GM10266 (cell line): Measurements from ENCODE around the gene ZDHHC16.
"Not testable (repeated sequence)": the region's sequence is repeated elsewhere in the genome, so short reads cannot be mapped to it uniquely, and the experiment has no call there.

Source experiments
- DNase-seq: peaks from one replicate; pipeline ENCODE4 v3.0.0; 2012; ENCODE audit errors: extremely low spot score
- TF ChIP-seq, protein P1 (sequence below): IDR thresholded peaks from 2 replicates; pipeline ENCODE4 v1.5.1; 2012; ENCODE audit warnings: mild to moderate bottlenecking, low read depth; ENCODE audit not compliant: control insufficient read depth, insufficient read depth; ENCODE audit errors: missing control alignments

Gene ZDHHC16

DNA sequence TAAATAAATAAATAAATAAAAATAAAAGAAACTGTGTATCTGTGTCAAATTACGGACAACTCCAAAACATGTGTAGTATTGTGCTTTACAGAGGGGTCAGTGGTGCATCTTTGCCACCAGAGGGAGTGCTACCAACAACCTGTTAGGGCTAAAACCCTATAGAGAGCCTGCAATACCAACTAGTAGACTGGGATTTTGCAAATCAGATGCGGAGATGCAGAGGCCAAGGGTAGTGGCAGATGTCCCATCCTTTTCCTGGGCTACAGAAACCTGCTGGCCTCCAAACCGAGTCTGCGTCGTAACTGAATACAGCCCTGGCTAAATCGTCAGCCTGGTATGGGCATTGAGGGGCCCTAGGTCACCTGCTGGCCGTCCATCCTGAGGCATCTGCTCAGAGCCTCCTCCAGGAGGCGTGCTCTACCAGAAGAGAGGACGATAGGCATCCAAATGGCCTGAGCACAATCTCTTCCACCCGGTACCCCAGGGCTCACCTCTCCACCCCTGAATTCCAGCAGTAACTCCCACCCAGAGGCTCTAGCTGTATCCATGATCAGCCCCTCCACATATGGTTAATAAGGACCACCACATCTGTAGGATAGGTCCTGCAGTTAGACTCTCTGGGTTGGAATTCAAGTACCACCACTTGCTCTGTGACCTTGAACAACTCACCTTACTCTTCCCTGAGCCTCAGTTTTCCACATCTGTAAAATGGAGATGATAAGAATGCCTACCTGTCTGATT lies 38.6 kb upstream of the ZDHHC16 start:
- peak; percentile 77 for DNase-seq
- TF ChIP-seq, protein P1, sequence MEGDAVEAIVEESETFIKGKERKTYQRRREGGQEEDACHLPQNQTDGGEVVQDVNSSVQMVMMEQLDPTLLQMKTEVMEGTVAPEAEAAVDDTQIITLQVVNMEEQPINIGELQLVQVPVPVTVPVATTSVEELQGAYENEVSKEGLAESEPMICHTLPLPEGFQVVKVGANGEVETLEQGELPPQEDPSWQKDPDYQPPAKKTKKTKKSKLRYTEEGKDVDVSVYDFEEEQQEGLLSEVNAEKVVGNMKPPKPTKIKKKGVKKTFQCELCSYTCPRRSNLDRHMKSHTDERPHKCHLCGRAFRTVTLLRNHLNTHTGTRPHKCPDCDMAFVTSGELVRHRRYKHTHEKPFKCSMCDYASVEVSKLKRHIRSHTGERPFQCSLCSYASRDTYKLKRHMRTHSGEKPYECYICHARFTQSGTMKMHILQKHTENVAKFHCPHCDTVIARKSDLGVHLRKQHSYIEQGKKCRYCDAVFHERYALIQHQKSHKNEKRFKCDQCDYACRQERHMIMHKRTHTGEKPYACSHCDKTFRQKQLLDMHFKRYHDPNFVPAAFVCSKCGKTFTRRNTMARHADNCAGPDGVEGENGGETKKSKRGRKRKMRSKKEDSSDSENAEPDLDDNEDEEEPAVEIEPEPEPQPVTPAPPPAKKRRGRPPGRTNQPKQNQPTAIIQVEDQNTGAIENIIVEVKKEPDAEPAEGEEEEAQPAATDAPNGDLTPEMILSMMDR, result peak; percentile 83

DNA sequence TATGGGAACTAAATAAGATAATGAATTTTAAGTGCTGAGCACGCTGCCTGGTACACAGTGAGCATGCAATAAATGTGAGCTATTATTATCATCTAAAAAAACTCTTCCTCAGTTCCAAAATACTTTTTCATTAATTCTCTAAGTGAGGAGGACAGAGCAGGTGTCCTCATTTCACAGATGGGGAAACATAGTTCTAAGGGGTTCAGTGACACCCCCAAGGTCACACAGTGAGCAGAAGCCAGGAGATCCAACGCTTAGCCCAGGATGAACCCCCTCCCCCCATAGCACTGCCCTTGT lies 38.1 kb upstream of the ZDHHC16 start:
- no peak for DNase-seq
- TF ChIP-seq, protein P1, result no peak

DNA sequence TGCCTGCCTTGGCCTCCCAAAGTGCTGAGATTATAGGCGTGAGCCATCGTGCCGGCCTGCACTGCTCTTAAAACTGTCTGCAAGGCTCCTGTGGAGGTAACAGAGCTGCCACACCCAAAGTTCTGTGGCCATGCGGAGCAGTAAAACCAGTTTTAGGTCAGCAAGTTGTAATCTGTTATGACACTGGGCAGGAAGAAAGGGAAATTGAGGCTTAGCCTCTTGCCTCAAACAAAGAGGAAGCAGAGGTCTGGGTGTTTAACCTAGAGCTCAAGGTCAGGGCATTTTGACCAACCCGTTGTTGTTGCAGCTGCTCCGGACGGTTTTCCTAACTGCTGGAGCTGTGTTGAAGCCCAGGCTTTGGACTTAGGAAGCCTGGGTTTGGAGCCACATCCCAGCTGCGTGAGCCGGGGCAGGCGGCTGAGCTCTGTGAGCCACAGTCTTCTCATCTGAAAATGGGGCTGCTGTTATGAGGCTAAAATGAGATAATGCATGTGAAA lies 37.4 kb upstream of the ZDHHC16 start:
- DNase-seq, result no peak
- TF ChIP-seq, protein P1, result no peak

DNA sequence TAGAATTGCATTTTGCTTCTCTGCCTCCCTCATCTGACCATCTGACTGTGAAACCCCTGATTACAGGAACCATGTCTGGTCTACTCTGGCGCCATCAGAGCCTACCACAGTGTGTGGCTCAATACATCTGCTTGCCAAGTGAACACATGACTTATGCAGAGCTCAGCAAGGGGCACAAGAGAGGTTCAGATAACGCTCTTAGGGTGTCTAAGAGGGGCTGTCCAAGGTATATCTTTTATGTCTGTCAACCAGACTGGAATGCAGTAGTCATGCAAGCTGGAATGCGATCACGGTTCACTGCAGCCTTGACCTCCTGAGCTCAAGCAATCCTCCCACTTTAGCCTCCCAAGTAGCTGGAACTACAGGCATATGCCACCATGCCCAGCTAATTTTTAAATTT lies 34.6 kb upstream of the ZDHHC16 start:
- DNase-seq, result no peak
- TF ChIP-seq, protein P1, result no peak

DNA sequence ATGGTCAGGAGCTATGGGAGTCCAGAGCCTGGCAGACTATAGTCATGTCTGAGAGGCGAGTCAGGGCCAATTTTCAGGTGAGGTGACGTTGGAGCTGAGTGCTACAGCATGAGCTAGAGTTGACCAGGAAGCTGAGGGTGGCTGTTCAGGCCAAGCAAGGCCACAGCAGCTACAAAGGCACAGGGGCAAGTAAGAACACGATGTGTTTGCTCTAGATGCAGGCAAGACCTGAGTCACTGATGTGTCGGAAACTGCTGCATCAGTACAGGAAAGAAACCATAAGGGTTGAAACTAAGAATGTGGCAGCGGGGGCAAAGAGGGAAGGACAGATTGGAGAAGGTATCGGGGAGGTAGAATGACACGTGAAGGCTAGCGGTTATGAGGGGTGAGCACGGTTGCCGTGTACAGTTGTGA lies 33.1 kb upstream of the ZDHHC16 start:
- no peak for DNase-seq
- TF ChIP-seq, protein P1, result no peak

DNA sequence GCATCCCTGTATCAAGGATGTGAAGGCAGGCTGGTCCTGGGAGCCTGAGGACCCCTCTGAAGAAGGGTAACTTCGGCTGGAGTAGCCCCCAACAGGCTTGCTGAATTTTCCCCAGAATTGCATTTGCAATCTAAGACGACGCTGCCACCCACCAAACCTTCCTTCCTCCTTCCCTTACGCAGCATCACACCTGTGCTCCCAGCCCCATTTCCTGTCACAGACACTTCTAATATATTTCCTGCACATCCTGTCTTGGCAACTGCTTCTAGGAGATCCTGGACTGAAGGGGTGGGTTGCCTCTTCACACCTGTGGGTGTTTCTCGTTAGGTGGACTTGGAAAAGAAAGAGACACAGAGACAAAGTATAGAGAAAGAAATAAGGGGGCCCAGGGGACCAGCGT lies 29.4 kb upstream of the ZDHHC16 start:
- DNase-seq, result no peak
- TF ChIP-seq, protein P1, result no peak

DNA sequence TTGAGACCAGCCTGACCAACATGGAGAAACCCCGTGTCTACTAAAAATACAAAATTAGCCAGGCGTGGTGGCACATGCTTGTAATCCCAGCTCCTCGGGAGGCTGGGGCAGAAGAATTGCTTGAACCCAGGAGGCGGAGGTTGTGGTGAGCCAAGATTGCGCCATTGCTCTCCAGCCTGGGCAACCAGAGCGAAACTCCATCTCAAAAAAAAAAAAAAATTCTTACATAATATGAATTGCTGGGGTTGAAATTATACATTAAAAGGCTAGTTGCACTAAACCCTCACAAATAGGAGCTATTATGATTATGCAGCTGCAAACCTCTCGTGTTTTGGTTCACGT lies 22.2 kb upstream of the ZDHHC16 start:
- not testable (repeated sequence) for DNase-seq
